Hematopoietic multipotent progenitor cell treated with erythropoietin and hydrocortisone succinate and interleukin-3 and kit ligand, for 17 days (in vitro differentiated cells): ENCODE measurements around the gene RPL12.

ENCODE experiments used
- DNase-seq: peaks from one replicate; pipeline ENCODE4 v3.0.0-alpha.2; 2015; ENCODE audit warnings: low spot score

The RPL12 gene

GRCh38 chr9:127450830-127451607 lies at the start of gene RPL12, which contains the start of gene LRSAM1:
Gene RPL12, minus strand, starts transcription at chr9:127451406. Its CDS starts 89 bp downstream, at chr9:127451317.
Gene LRSAM1, plus strand, starts transcription at chr9:127451510. Its CDS starts 3,018 bp downstream, at chr9:127454528.
- DNase-seq = peak; percentile 99

GRCh38 chr9:127500862-127501261 lies 49.7 kb upstream of the RPL12 start:
- no peak for DNase-seq

- no peak for DNase-seq
Measured at GRCh38 chr9:127500399-127500798, 49.2 kb upstream of the RPL12 start.

GRCh38 chr9:127498298-127498697 lies 47.1 kb upstream of the RPL12 start:
- no peak for DNase-seq

- DNase-seq = no peak
Measured at GRCh38 chr9:127497656-127498290, 46.6 kb upstream of the RPL12 start.

GRCh38 chr9:127496974-127497373 lies 45.8 kb upstream of the RPL12 start:
- DNase-seq = no peak

- no peak for DNase-seq
Measured at GRCh38 chr9:127495884-127496555, 44.8 kb upstream of the RPL12 start.

GRCh38 chr9:127494304-127494702 lies 43.1 kb upstream of the RPL12 start:
- no peak for DNase-seq

- no peak for DNase-seq
Measured at GRCh38 chr9:127493592-127494303, 42.5 kb upstream of the RPL12 start.

- no peak for DNase-seq
Measured at GRCh38 chr9:127492616-127493015, 41.4 kb upstream of the RPL12 start.

GRCh38 chr9:127491516-127491915 lies 40.3 kb upstream of the RPL12 start:
- DNase-seq = no peak

- no peak for DNase-seq
Measured at GRCh38 chr9:127490535-127491230, 39.5 kb upstream of the RPL12 start.

- no peak for DNase-seq
Measured at GRCh38 chr9:127489471-127490115, 38.4 kb upstream of the RPL12 start.

- DNase-seq = no peak
Measured at GRCh38 chr9:127488946-127489345, 37.7 kb upstream of the RPL12 start.

GRCh38 chr9:127485995-127486394 lies 34.8 kb upstream of the RPL12 start:
- no peak for DNase-seq

- DNase-seq = no peak
Measured at GRCh38 chr9:127482662-127483061, 31.5 kb upstream of the RPL12 start.

- no peak for DNase-seq
Measured at GRCh38 chr9:127479507-127480081, 28.4 kb upstream of the RPL12 start.

- DNase-seq = no peak
Measured at GRCh38 chr9:127474592-127474991, 23.4 kb upstream of the RPL12 start.

GRCh38 chr9:127473932-127474331 lies 22.7 kb upstream of the RPL12 start:
- DNase-seq = no peak

GRCh38 chr9:127473501-127473900 lies 22.3 kb upstream of the RPL12 start:
- no peak for DNase-seq

GRCh38 chr9:127470662-127471061 lies 19.5 kb upstream of the RPL12 start:
- DNase-seq = no peak
